Measurements from ENCODE around the gene ACSS3. TPM values are rescaled to one million over a fixed set of nuclear protein-coding genes. Genes with fewer than 3 reads are reported as not detected.
"Not testable (repeated sequence)": the region's sequence is repeated elsewhere in the genome, so short reads cannot be mapped to it uniquely, and the experiment has no call there.

Gene ACSS3
- total RNA-seq, 1 experiment from 2014 or later, result 0.70 TPM

GRCh38 chr12:81208187-81208911 is 130.5 kb downstream of the ACSS3 start:
- H3K27ac Mint-ChIP-seq (ENCODE audit: unreplicated experiment), result no peak overlapping the region
- no peak for DNase-seq
- H3K4me3 Mint-ChIP-seq (ENCODE audit: unreplicated experiment), result no peak overlapping the region
- peaks cover 45% of the 10 kb centered on the region for H3K4me1 ChIP-seq
- no TSS peak for BruUV-seq (replicated peaks)
- no peaks in the 10 kb centered on the region for H3K36me3 Mint-ChIP-seq (ENCODE audit: insufficient read depth, unreplicated experiment)
- intact Hi-C loops (cut with micrococcal nuclease; ENCODE audit: unreplicated experiment), result no loop called here
- H3K4me1 Mint-ChIP-seq (ENCODE audit: low read depth, unreplicated experiment), result peaks cover 25% of the 10 kb centered on the region
- peaks cover under 1% of the 10 kb centered on the region for H3K9me3 Mint-ChIP-seq (ENCODE audit: unreplicated experiment)
- H3K27me3 ChIP-seq (replicated peaks; ENCODE audit: control insufficient read depth, insufficient read depth, low read length), result no peaks in the 10 kb centered on the region
- H3K9me3 ChIP-seq, result no peaks in the 10 kb centered on the region
- ChIA-PET CTCF (no interaction called here), POLR2A (no interaction called here)
- no peaks in the 10 kb centered on the region for H3K36me3 ChIP-seq (ENCODE audit: control insufficient read depth, insufficient read depth, low read length)
- no peak overlapping the region for H3K4me3 ChIP-seq (ENCODE audit: low read depth, low read length)
- no peaks in the 10 kb centered on the region for H3K27me3 Mint-ChIP-seq (ENCODE audit: insufficient read depth, unreplicated experiment)
- TF ChIP-seq, protein P1, sequence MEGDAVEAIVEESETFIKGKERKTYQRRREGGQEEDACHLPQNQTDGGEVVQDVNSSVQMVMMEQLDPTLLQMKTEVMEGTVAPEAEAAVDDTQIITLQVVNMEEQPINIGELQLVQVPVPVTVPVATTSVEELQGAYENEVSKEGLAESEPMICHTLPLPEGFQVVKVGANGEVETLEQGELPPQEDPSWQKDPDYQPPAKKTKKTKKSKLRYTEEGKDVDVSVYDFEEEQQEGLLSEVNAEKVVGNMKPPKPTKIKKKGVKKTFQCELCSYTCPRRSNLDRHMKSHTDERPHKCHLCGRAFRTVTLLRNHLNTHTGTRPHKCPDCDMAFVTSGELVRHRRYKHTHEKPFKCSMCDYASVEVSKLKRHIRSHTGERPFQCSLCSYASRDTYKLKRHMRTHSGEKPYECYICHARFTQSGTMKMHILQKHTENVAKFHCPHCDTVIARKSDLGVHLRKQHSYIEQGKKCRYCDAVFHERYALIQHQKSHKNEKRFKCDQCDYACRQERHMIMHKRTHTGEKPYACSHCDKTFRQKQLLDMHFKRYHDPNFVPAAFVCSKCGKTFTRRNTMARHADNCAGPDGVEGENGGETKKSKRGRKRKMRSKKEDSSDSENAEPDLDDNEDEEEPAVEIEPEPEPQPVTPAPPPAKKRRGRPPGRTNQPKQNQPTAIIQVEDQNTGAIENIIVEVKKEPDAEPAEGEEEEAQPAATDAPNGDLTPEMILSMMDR (IDR thresholded peaks at IDR 0.05; ENCODE audit: insufficient read depth in 1 of 2, low read depth in 1 of 2, low read length in 1 of 2, severe bottlenecking in 1 of 2, unreplicated experiment in 1 of 2), result no peak

DNA sequence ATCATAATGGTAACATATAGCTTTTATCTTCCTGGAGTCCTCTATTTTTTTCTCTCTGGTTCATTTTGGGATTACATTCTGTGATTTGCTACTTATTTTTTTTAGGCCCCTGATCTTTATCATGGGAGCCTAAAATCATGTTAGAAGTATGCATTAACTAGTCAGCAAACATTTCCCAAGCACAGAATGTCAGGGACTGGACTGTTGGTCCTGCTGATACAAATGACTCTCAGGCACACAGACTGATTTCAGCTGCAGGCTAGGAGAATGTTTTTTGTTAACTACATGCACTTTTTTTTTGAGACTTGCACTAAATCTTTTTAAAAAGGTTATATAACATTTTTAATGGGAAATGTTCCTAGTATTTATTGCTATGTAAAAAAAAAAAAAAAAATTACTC is 131.1 kb downstream of the ACSS3 start:
- no peaks in the 10 kb centered on the region for H3K27me3 ChIP-seq (replicated peaks; ENCODE audit: control insufficient read depth, insufficient read depth, low read length)
- H3K9me3 ChIP-seq, result no peaks in the 10 kb centered on the region
- CTCF ChIA-PET, result no interaction called here
- intact Hi-C loops (cut with micrococcal nuclease; ENCODE audit: unreplicated experiment), result no loop called here
- DNase-seq, result no peak
- no peaks in the 10 kb centered on the region for H3K27me3 Mint-ChIP-seq (ENCODE audit: insufficient read depth, unreplicated experiment)
- H3K4me3 Mint-ChIP-seq (ENCODE audit: unreplicated experiment), result no peak overlapping the region
- peaks cover 25% of the 10 kb centered on the region for H3K4me1 Mint-ChIP-seq (ENCODE audit: low read depth, unreplicated experiment)
- TF ChIP-seq, protein P1 (IDR thresholded peaks at IDR 0.05; ENCODE audit: insufficient read depth in 1 of 2, low read depth in 1 of 2, low read length in 1 of 2, severe bottlenecking in 1 of 2, unreplicated experiment in 1 of 2), result no peak
- no peaks in the 10 kb centered on the region for H3K36me3 Mint-ChIP-seq (ENCODE audit: insufficient read depth, unreplicated experiment)
- no peak overlapping the region for H3K27ac Mint-ChIP-seq (ENCODE audit: unreplicated experiment)
- no peak overlapping the region for H3K4me3 ChIP-seq (ENCODE audit: low read depth, low read length)
- POLR2A ChIA-PET, result no interaction called here
- H3K36me3 ChIP-seq (ENCODE audit: control insufficient read depth, insufficient read depth, low read length), result no peaks in the 10 kb centered on the region
- H3K4me1 ChIP-seq, result peaks cover 45% of the 10 kb centered on the region
- peaks cover 7% of the 10 kb centered on the region for H3K9me3 Mint-ChIP-seq (ENCODE audit: unreplicated experiment)
- no TSS peak for BruUV-seq (replicated peaks)

GRCh38 chr12:81209772-81210225 is 131.9 kb downstream of the ACSS3 start:
- H3K9me3 Mint-ChIP-seq (ENCODE audit: unreplicated experiment); H3K27me3 ChIP-seq (replicated peaks; ENCODE audit: control insufficient read depth, insufficient read depth, low read length); H3K27me3 Mint-ChIP-seq (ENCODE audit: insufficient read depth, unreplicated experiment); DNase-seq; POLR2A ChIA-PET; H3K36me3 ChIP-seq (ENCODE audit: control insufficient read depth, insufficient read depth, low read length); intact Hi-C loops (cut with micrococcal nuclease; ENCODE audit: unreplicated experiment); H3K9me3 ChIP-seq; CTCF ChIA-PET; H3K27ac Mint-ChIP-seq (ENCODE audit: unreplicated experiment); H3K4me3 ChIP-seq (ENCODE audit: low read depth, low read length); BruUV-seq (replicated peaks); H3K4me3 Mint-ChIP-seq (ENCODE audit: unreplicated experiment); H3K36me3 Mint-ChIP-seq (ENCODE audit: insufficient read depth, unreplicated experiment): not testable (repeated sequence)
- peaks cover 25% of the 10 kb centered on the region for H3K4me1 Mint-ChIP-seq (ENCODE audit: low read depth, unreplicated experiment)
- H3K4me1 ChIP-seq, result peaks cover 41% of the 10 kb centered on the region

Data from Caco-2 (cell line).